K562 (cell line): ENCODE results near the gene TESK1. TPM values are rescaled to one million over a fixed set of nuclear protein-coding genes. Genes with fewer than 3 reads are reported as not detected.

ENCODE experiments used
- ATAC-seq: fragments of 200-7000 bp; cut with Tn5 transposase; 3 replicates; pipeline ENCODE4 v1.9.1; 2020; ENCODE audit warnings: moderate library complexity
- BruUV-seq: library from RNA; stranded (reverse); fragments of 400-500 nt; replicated peaks from 2 replicates; lab custom pipeline; 2021; lab: Mats Ljungman, UMichigan
- CTCF ChIA-PET: fragments of 300-600 bp; formaldehyde crosslinking; extraction: SDS; loops from one replicate; lab custom pipeline; 2021; ENCODE audit warnings: low intra/inter-chr PET ratio; lab: Yijun Ruan, JAX
- POLR2A ChIA-PET: fragments of 300-600, 350-650 bp; sonication (Branson Sonifier 250); formaldehyde crosslinking; extraction: SDS; loops from one replicate; lab custom pipeline; 2021; ENCODE audit warnings: antibody characterized with exemption, inconsistent platforms; lab: Yijun Ruan, JAX
- DNase-seq, 4 experiments: peaks; one replicate each; pipeline versions ENCODE4 v3.0.0 to v3.0.0-alpha.2; 2011 to 2018; ENCODE audit warnings: low spot score in 3 of 4, mixed read lengths in 3 of 4; ENCODE audit errors: extremely low read depth in 1 of 4
- FAIRE-seq: peaks from 2 replicates; lab custom pipeline; 2011; peaks lifted over from hg19 to GRCh38; lab: Jason Lieb, UNC
- H2AFZ ChIP-seq: 2 replicates; pipeline ENCODE4 v1.6.0; 2011; ENCODE audit warnings: low read depth, low read length, control low read depth, inconsistent platforms
- H3K27ac ChIP-seq: fragments of 200-600 bp; 3 replicates; pipeline ENCODE4 v1.8.0; 2011; ENCODE audit warnings: low read depth, mild to moderate bottlenecking, control low read depth, inconsistent platforms, low read length, moderate library complexity, mixed read lengths; ENCODE audit errors: extremely low read depth
- H3K27me3 ChIP-seq, 2 experiments: fragments of 300-600 bp in 1 of 2; 2 replicates in 1 of 2; 3 replicates in 1 of 2; pipeline versions ENCODE4 v1.6.0 to v1.8.0; 2011; ENCODE audit warnings: inconsistent platforms in 2 of 2, low read length in 2 of 2, mild to moderate bottlenecking in 1 of 2, mixed read lengths in 1 of 2, moderate library complexity in 1 of 2; ENCODE audit not compliant: control insufficient read depth in 2 of 2, insufficient read depth in 2 of 2
- H3K36me3 ChIP-seq: fragments of 300-600 bp; 3 replicates; pipeline ENCODE4 v1.8.0; 2011; ENCODE audit warnings: mild to moderate bottlenecking, low read length, inconsistent platforms; ENCODE audit not compliant: control insufficient read depth, insufficient read depth
- H3K4me1 ChIP-seq, 2 experiments: fragments of 200-600 bp in 1 of 2; replicated peaks in 1 of 2; 2 replicates in 1 of 2; 3 replicates in 1 of 2; pipeline versions ENCODE4 v1.5.1 to v1.8.0; 2011; ENCODE audit warnings: inconsistent platforms in 2 of 2, low read length in 2 of 2, mild to moderate bottlenecking in 1 of 2, mixed read lengths in 1 of 2, moderate library complexity in 1 of 2; ENCODE audit not compliant: control insufficient read depth in 2 of 2, insufficient read depth in 2 of 2
- H3K4me2 ChIP-seq: 2 replicates; pipeline ENCODE4 v1.6.1; 2011; ENCODE audit warnings: low read length, control low read depth, inconsistent platforms, mixed read lengths; ENCODE audit not compliant: insufficient read depth
- H3K4me3 ChIP-seq: fragments of 200-600 bp; sonication (generic), shearing (Covaris generic); 2 replicates; pipeline ENCODE4 v1.5.1; 2016; ENCODE audit warnings: control low read depth, inconsistent platforms
- H3K79me2 ChIP-seq: fragments of 200-600 bp; 3 replicates; pipeline ENCODE4 v1.8.0; 2011; ENCODE audit warnings: low read length, inconsistent platforms; ENCODE audit not compliant: control insufficient read depth, insufficient read depth
- H3K9ac ChIP-seq, 2 experiments: 2 replicates each; pipeline versions ENCODE4 v1.6.0 to v1.6.1; 2011; ENCODE audit warnings: low read depth in 2 of 2, low read length in 2 of 2, control low read depth in 1 of 2, inconsistent platforms in 1 of 2, mild to moderate bottlenecking in 1 of 2, mixed read lengths in 1 of 2; ENCODE audit not compliant: insufficient read depth in 1 of 2
- H3K9me1 ChIP-seq: one replicate; pipeline ENCODE4 v1.6.0; 2011; ENCODE audit warnings: inconsistent platforms, mild to moderate bottlenecking, low read length, moderate library complexity; ENCODE audit not compliant: control insufficient read depth, insufficient read depth
- H3K9me3 ChIP-seq: replicated peaks from 2 replicates; pipeline ENCODE4 v1.5.1; 2011; ENCODE audit warnings: low read depth, low read length, inconsistent platforms; ENCODE audit not compliant: control insufficient read depth, insufficient read depth
- H4K20me1 ChIP-seq: replicated peaks from 2 replicates; pipeline ENCODE4 v1.6.1; 2011; ENCODE audit warnings: low read length, inconsistent platforms, mixed read lengths; ENCODE audit not compliant: control insufficient read depth, insufficient read depth
- MXI1 ChIP-seq: IDR thresholded peaks from 2 replicates; pipeline ENCODE4 v1.6.1; 2011; ENCODE audit warnings: low read depth, mild to moderate bottlenecking, improper control_type of control experiment, low read length
- PHF21A ChIP-seq: fragments of 450-650 bp; IDR thresholded peaks from 2 replicates; pipeline ENCODE4 v1.6.1; 2017; ENCODE audit warnings: low read depth, borderline replicate concordance
- TBL1XR1 ChIP-seq, 2 experiments: IDR thresholded peaks; 2 replicates each; pipeline ENCODE4 v1.6.1; 2012; ENCODE audit warnings: improper control_type of control experiment in 2 of 2, low read length in 2 of 2, mild to moderate bottlenecking in 1 of 2
- ZNF134 ChIP-seq: fragments of 250-450 bp; sonication (Bioruptor Pico); conservative IDR thresholded peaks from 2 replicates; pipeline ENCODE4 v1.4.0; 2020
- ZNF184 ChIP-seq: sonication (generic); formaldehyde crosslinking; IDR thresholded peaks from 2 replicates; pipeline ENCODE4 v1.5.0; 2020; ENCODE audit warnings: missing genetic modification reagents
- WGBS: fragments of 100-300 bp; shearing (Covaris generic); methylation state at CpG from one replicate; pipeline ENCODE4 v1.1.6; 2016; ENCODE audit warnings: low coverage, mixed read lengths; ENCODE audit not compliant: insufficient coverage; ENCODE audit errors: missing lambda C conversion rate; 5-methylcytosine and 5-hydroxymethylcytosine counted together
- in situ Hi-C: fragments of 300-500 bp; cut with MboI; formaldehyde crosslinking; loops from 4 replicates; pipeline ENCODE4 v1.15.0; 2018; ENCODE audit warnings: inconsistent platforms, mixed read lengths
- intact Hi-C: fragments of 100-400 bp; cut with micrococcal nuclease; formaldehyde crosslinking; loops from 2 replicates; pipeline ENCODE4 v1.14.2; 2022
- polyA plus RNA-seq, 8 experiments: library from polyadenylated mRNA; depleted of rRNA in 4 of 8; stranded (reverse) in 5 of 8; unstranded in 3 of 8; fragments of >200 nt; fragmentation: Nextera tagmentation in 2 of 8; fragmentation: Illumina TruSeq in 1 of 8; extraction: Ambion mirVana in 2 of 8; extraction: Trizol in 1 of 8; gene quantifications; 2 replicates each; pipeline versions ENCODE4 v1.2.1 to v1.2.3, GENCODE V29; 2011 to 2014; ENCODE audit warnings: inconsistent platforms in 1 of 8, missing spikeins in 1 of 8
- total RNA-seq, 7 experiments: library from RNA; depleted of rRNA in 6 of 7; stranded (reverse); fragments of >200 nt in 6 of 7; fragmentation: Illumina TruSeq in 2 of 7; extraction: Trizol in 2 of 7; gene quantifications; 2 replicates each; pipeline versions ENCODE4 v1.2.1 to v1.2.3, GENCODE V29; 2011 to 2021; ENCODE audit warnings: low replicate concordance in 1 of 7
- TF ChIP-seq, protein P1 (sequence below): sonication (generic); formaldehyde crosslinking; IDR thresholded peaks from 2 replicates; pipeline ENCODE4 v1.8.1; 2023; ENCODE audit warnings: mild to moderate bottlenecking, missing genetic modification reagents
- TF ChIP-seq, protein P2 (sequence below): sonication (generic); formaldehyde crosslinking; IDR thresholded peaks from 2 replicates; pipeline ENCODE4 v1.8.0; 2022; ENCODE audit warnings: missing genetic modification reagents, mild to moderate bottlenecking, borderline replicate concordance

TESK1 gene
- total and polyA plus RNA-seq, 9 of the 15 experiments (the other 6 are each of a cell fraction or from before 2014, with no cell fraction given): 0.07 to 10.4 (median 4.1) TPM

DNA sequence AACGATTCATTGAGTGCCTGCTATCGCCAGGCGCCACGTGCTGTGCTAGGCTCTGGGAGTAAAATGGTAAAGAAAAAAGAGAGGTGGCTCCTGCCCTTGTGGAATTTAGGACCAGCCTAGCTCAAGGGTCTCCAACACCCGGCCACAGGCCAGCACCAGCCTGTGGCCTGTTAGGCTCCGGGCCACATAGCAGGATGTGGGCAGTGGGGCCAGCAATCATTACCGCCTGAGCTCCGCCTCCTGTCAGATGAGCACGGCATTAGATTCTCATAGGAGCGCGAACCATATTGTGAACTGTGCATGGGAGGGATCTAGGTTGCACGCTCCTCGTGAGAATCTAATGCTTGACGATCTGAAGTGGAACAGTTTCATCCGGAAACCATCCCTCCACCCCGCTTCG, 51.3 kb downstream of the TESK1 start:
- DNase-seq (no peak), FAIRE-seq (no peak), ATAC-seq (no peak)
- no peak overlapping the region for H3K4me3 ChIP-seq
- peak overlapping the region; percentile 99 for H2AFZ ChIP-seq
- in situ Hi-C loops: no loop called here
- peak overlapping the region; percentile 96; the same call in 1 of the 2 replicates for H3K4me2 ChIP-seq
- H3K9me3 ChIP-seq: no peaks in the 10 kb centered on the region
- TF ChIP-seq ZNF134 (no peak), ZNF184 (CRISPR knock-in tag) (no peak), PHF21A (no peak), MXI1 (no peak), TBL1XR1 (IDR thresholded peaks at IDR 0.05; ENCODE audit: low read length in 2 of 2) (no peak)
- TF ChIP-seq, protein P1, sequence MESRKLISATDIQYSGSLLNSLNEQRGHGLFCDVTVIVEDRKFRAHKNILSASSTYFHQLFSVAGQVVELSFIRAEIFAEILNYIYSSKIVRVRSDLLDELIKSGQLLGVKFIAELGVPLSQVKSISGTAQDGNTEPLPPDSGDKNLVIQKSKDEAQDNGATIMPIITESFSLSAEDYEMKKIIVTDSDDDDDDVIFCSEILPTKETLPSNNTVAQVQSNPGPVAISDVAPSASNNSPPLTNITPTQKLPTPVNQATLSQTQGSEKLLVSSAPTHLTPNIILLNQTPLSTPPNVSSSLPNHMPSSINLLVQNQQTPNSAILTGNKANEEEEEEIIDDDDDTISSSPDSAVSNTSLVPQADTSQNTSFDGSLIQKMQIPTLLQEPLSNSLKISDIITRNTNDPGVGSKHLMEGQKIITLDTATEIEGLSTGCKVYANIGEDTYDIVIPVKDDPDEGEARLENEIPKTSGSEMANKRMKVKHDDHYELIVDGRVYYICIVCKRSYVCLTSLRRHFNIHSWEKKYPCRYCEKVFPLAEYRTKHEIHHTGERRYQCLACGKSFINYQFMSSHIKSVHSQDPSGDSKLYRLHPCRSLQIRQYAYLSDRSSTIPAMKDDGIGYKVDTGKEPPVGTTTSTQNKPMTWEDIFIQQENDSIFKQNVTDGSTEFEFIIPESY (CRISPR knock-in tag): peak; percentile 54; the same call in 1 of the 2 replicates
- TF ChIP-seq, protein P2, sequence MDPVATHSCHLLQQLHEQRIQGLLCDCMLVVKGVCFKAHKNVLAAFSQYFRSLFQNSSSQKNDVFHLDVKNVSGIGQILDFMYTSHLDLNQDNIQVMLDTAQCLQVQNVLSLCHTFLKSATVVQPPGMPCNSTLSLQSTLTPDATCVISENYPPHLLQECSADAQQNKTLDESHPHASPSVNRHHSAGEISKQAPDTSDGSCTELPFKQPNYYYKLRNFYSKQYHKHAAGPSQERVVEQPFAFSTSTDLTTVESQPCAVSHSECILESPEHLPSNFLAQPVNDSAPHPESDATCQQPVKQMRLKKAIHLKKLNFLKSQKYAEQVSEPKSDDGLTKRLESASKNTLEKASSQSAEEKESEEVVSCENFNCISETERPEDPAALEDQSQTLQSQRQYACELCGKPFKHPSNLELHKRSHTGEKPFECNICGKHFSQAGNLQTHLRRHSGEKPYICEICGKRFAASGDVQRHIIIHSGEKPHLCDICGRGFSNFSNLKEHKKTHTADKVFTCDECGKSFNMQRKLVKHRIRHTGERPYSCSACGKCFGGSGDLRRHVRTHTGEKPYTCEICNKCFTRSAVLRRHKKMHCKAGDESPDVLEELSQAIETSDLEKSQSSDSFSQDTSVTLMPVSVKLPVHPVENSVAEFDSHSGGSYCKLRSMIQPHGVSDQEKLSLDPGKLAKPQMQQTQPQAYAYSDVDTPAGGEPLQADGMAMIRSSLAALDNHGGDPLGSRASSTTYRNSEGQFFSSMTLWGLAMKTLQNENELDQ (CRISPR knock-in tag): no peak
- peaks cover 8% of the 10 kb centered on the region; the same call in 2 of the 3 replicates for H3K79me2 ChIP-seq
- no peaks in the 10 kb centered on the region for H4K20me1 ChIP-seq
- no TSS peak for BruUV-seq
- no peaks in the 10 kb centered on the region for H3K9me1 ChIP-seq
- H3K36me3 ChIP-seq: peaks cover 15% of the 10 kb centered on the region; the same call in 1 of the 3 replicates
- POLR2A ChIA-PET: interaction anchor here (0.7 to 2.6 kb wide), 6 partner anchors 9 to 133 kb away, joined by 3 to 14 read pairs (median 3); no protein-coding TSS in a partner anchor
- H3K9ac ChIP-seq: no peak overlapping the region
- CTCF ChIA-PET: no interaction called here
- no peak overlapping the region for H3K27ac ChIP-seq
- WGBS: 68% methylated on average over 10 of the region's 17 CpGs
- H3K27me3 ChIP-seq: no peaks in the 10 kb centered on the region
- intact Hi-C loops: loop anchor here (2.0 to 5.0 kb wide), 3 partner anchors 41 to 76 kb away; partner anchors contain the start of genes CREB3, TESK1 and TLN1
- peaks cover 11 to 21% of the 10 kb centered on the region in 2 experiments; a peak in 4 of 5 replicates for H3K4me1 ChIP-seq
